ENCODE data around the gene SLC9A9. TPM values are rescaled to one million over a fixed set of nuclear protein-coding genes. Genes with fewer than 3 reads are reported as not detected.

The SLC9A9 gene
- total RNA-seq, 1 experiment from 2014 or later, result 0.84 TPM

DNA sequence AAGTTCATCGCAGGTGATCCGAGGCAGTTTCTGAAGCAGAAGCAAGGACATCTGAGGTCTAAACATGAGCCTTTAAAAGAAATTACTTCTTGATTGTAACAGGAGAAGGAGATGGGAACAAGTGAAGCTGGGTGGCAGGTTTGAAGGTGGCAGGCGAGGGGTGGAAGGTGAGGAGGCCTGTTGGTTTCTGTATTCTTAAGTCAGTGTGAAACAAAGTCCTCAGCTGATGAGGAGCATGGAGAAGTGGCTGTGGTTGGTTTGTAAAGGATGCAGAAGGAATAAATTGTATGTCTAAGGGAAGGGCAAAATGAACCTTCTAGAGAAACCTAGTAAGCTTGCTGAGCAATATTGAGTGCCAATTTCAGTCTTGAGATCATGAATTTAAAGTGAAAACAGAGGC, 429.9 kb downstream of the SLC9A9 start:
- DNase-seq (ENCODE audit: low read depth), result no peak

DNA sequence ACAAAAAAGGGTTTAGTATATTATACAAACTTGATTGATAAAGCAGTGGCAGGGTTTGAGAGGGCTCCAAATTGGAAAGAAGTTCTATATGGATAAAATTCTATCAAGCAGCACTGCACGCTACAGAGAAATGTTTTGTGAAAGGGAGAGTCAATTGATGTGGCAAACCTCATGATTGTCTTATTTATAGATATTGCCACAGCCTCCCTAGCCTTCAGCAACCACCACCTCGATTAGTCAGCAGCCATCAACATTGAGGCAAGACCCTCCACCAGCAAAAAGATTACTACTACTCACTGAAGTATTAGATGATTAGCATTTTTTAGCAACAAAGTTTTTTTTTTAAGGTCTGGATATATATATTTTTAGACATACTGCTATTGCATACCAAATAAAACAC, 432.0 kb downstream of the SLC9A9 start:
- DNase-seq (ENCODE audit: low read depth), result no peak

DNA sequence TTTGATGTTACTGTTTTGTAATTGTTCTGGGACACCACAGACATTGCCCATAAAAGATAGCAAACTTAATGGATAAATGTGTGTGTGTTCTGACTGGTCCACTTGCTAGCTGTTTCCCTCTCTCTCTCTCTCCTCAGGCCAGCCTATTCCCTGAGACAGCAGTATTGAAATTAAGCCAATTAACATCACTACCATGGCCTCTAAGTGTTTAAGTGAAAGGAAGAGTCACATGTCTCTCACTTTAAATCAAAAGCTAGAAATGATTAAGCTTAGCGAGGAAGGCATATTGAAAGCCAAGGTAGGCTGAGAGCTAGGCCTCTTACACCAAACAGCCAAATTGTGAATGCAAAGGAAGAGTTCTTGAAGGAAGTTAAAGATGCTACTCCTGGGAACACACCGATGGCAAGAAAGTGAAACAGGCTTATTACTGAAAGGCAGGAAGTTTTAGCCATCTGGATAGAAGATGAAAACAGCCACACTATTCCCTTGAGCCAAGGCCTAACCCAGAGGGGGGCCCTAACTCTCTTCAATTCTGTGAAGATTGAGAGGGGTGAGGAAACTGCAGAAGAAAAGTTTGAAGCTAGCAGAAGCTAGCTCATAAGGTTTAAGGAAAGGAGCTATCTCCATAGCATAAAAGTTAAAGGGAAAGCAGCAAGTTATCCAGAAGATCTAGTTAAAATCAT, 433.6 kb downstream of the SLC9A9 start:
- DNase-seq (ENCODE audit: low read depth), result no peak

DNA sequence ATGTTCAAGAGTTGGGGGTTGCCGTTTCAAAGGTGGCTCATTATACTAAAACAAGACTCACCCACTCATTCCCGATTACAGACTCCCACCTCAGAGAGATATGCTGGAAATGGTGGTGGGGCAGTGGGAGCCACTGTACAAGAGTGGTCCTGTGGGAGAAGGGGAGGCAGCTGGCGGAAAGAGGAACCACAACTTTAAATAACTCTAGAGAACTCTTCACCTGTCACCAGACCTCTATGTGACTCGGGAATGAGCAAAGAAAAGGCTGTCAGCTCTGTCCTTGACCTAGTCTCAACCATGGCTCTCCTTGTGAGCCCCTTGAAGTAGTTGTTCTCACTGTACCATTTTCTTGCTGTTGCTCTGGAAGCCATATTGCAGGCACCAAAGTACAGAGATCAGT, 434.9 kb downstream of the SLC9A9 start:
- no peak for DNase-seq (ENCODE audit: low read depth)

DNA sequence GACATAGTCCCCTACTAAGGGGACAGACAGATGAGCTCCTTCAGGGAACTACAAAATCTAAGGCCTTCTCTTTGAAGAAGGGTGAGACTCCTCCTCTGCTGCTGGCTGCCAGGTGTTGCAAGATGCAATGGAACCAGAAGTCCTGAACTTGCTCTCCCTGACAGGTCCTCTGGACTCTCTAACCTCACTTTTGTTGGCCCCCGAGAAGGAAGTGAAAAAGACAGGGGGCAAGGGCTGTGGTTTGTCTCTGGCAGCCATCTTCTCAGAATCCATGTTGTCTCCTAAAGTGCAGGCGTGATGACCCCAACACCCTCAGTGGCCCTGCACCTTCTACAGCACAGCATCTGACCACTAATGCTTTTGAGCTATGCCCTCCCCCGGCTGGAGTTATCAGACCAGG, 436.2 kb downstream of the SLC9A9 start:
- DNase-seq (ENCODE audit: low read depth), result no peak

DNA sequence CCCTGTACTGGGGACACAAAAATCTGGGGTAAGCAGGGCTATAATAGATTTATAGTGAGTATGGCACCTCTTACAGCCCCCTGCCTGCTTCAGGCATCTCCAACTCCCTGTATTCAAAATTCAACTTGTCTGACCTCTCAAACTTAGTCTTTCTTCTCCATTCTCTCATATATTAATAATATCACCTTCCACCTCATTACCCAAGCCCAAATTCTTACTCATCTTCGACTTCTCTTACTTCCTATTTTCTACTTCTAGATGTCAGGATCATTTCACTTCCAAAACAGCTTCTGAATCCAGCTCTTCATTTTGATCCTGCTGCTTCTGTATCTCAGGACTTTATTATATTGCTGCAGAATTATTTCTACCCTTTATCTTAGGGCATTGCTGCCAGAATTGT, 438.0 kb downstream of the SLC9A9 start:
- no peak for DNase-seq (ENCODE audit: low read depth)

DNA sequence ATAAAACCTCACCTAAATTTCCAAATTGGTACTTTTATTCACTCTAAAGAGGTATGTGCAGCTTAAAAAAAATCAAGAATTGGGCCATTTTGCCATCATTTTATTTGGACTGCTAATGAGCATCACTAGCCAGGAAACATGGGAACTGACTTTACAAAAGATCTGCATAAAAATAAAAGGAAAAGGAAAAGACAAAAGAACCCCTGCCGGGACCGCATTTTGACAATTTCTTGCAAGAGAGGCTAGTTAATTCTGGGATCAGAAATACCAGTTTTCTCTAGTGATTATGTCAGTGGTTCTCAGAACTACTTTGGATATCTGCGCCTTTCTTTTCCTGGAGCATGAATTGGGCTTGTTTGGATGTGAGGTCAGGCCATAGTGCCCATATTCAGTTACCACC, 439.5 kb downstream of the SLC9A9 start:
- DNase-seq (ENCODE audit: low read depth), result no peak

DNA sequence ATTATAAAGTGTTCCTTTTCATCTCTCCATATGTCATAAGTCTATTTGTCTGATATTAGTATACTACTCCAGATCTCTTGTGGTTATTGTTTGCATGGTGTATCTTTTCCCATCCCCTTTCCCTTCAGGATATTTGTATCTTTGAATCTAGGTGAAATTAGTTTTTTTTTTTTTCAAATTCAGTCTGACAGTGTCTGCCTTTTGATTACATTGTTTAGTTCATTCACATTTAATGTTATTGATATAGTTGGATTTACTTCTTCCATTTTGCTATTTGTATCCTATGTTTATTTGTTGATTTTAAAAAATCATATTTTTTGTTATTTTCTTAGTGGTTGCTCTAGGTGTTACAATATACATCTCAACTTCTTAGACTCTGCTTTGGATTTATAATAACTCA, 445.7 kb downstream of the SLC9A9 start:
- no peak for DNase-seq (ENCODE audit: low read depth)

DNA sequence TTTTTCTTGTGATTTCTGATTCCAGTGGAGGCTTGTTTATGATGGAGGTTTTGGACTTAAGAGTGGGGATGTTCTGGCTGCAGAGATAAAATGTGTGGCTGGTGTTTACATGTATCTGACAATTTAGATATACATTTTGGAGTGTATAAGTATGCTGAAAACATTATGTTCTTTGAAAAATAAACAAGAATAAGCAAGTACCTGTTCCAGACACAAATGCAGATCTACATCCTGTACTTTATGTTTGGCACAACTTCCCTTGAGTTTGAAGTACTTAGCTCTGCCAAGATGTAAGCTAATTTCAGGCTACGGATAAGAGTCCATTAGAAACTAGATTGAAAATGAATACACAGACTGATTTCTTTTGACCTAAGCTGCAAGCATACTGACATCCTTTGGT, 451.5 kb downstream of the SLC9A9 start:
- DNase-seq (ENCODE audit: low read depth), result no peak

DNA sequence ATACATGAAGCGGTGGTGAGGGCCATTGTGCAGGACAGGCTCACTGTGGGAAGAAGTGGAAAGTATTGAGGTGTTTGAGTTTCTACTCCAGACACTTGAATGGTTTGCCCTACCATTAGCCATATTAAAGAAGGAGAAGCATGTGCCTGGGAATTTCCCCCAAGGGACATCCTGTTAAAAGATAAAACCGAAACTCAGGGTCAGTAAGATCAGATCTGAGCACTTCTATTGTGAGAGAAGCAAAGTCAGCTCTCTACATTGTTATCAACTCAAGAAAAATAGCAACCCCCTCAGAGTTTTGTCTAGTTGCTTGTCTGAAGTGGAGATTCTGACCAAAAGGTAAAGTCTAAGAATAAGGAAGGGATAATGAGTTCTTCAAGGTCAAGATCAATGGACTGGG, 458.9 kb downstream of the SLC9A9 start:
- DNase-seq (ENCODE audit: low read depth), result no peak

DNA sequence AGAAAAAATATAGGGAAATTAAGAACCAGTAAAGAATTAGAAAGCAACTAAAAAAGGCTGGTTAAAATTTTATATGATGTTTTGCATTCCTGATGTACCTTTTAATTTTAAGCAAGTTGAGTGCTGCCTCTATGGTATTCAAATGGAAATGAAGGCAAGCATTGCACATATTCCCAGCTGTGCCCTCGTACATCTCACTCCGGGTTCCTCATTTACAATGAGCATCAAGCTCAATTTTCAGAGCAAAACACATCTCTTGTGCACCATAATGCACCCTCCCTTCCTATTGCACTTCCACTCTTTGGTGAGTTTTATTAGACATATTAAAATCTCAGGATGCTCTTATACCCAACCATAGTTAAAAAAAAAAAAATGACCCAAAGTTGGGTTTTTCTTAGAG, 460.8 kb downstream of the SLC9A9 start:
- DNase-seq (ENCODE audit: low read depth), result no peak

DNA sequence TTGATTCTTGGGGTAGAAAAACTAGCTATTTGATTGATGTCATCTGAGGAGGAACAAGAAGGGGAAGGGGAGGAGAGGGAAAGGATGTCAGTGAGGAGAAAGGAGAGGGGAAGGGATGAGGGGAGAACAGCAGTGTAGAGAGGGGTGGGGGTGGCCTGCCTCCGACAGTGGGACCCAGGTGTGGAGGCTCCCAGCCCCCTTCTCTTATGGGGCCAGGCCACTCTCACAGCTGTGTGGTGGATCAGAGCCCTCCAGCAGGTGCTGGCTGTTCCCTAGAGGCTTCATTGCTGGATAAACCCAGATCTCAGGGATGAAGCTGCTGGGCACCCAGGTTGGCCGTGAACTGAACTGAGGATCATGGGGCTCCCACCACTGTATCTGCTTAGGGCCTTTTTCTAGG, 464.2 kb downstream of the SLC9A9 start:
- DNase-seq (ENCODE audit: low read depth), result no peak

DNA sequence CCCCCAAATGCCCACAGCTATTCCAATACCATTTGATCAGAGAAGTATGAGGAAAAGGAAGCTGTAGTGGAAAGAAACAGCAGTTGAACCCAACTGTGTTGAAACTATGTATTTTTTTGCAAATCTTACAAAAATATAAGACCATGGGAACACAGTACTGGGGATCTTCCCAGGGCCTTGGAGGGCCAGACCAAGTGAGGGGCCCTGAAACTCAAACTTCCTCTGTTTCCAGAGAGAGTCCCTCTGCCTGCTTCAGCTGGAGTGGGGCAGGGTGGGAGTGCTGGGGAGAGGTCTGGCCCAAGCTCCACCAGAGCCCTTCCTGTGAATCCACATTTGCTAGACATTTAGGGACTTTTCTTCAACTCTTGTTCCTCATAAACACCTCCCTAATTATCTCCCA, 464.8 kb downstream of the SLC9A9 start:
- no peak for DNase-seq (ENCODE audit: low read depth)

DNA sequence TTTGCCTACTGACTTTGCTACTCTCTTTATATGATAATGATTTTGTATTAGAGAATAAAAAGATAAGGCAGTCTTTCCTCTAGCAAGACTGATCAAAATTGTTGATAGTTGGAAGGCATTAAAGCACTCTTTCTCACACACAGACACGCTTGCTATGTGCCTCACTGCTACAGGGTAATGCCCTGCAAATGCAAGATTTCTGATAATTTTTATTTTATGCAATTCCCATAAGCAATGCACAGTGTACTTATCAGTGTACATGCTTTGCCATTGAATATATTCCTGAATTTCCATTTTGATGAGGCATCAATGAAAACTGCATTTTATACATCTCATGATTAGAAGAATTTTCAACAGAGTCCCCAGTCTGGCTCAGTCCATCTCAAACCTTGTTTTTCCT, 465.5 kb downstream of the SLC9A9 start:
- DNase-seq (ENCODE audit: low read depth), result no peak

DNA sequence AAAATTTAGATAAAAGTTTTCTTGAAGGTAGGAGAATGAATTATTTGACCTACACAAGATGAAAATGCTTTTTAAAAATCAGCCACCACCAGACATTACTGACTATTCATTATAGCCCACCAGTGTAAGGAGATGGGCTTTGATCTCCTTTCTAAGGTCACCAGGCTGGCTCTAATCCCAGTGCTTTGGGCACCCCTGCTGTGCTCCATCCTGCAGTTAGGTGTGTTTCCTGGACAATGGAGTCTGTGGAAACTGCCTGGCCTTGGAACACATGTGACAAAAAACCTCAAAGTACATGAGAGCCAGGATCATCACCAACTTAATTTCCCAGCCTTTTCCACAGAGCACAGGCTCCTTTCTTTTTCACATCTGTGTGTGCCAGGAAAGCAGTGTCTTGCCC, 467.8 kb downstream of the SLC9A9 start:
- DNase-seq (ENCODE audit: low read depth), result no peak

DNA sequence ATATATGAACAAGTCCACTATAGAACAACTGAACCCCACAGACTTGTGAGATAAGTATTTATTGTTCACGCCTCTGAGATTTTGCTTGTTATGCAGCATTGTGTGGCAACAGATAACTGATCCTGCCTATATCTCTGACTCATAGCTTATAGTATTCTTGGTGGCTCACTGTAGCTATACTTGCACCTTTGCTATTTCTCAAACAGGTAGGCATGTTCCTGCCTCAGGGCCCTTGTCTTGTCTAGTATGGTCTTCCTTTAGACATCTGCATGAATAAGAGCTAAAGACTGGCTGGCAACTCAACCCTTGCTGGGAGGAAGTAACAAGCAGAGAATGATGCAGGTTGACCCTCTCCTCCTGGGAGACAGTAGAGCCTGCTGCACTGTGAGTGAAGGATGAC, 472.6 kb downstream of the SLC9A9 start:
- DNase-seq (ENCODE audit: low read depth), result no peak

DNA sequence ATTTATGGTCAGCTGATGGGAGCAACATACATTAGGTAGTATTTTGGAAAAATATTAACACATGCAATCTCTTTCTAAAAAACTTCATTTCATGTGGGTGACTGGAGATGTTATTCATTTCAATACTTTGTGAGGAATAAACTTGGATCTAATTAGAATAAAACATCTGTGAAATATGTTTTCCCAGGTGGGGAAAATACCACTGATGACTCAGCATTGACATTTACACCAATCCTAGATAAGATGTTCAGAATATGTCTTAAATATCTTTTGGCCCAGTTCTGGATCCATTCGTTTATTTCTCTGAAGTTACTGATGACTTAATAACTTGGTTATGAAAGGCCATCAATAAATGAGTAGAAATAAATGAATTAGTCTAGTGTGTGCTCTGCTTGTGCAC, 481.1 kb downstream of the SLC9A9 start:
- no peak for DNase-seq (ENCODE audit: low read depth)

DNA sequence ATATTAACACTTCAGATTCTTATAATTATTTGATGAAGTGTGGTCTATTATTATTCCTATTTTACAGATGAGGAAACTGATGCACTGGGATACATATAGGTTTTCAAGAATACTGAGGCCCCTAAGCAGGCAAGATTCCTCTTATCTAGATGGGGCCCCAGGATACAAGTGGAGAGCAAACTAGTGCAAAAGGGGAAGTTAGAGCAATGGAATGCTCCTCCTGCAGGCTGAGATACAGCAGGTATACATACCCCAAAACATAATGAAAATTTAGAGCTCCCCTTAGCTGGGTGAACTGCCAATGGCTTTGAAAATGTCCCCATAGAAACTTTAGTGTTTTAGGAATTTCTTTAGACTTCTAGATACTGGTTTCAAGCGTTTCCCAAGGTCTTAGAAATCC, 481.6 kb downstream of the SLC9A9 start:
- DNase-seq (ENCODE audit: low read depth), result no peak

DNA sequence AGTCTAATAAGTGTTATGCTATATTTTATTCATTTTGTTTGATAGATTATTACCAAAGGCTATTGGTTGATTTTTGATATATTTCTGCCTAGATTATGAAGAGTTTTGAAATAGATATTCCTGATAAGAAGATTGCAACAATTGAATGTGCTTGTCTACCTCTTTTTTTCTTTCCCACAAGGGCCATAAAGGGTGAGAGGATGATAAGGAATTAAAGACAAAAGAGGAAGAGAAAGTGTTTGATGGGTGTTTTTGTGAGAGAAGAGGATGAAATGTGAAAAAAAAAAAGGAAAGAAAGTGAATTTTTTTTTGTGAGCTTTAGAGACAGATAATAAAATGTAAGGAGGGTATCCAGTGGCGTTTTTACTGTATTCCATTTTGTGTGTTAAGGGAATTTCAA, 484.3 kb downstream of the SLC9A9 start:
- DNase-seq (ENCODE audit: low read depth), result no peak

DNA sequence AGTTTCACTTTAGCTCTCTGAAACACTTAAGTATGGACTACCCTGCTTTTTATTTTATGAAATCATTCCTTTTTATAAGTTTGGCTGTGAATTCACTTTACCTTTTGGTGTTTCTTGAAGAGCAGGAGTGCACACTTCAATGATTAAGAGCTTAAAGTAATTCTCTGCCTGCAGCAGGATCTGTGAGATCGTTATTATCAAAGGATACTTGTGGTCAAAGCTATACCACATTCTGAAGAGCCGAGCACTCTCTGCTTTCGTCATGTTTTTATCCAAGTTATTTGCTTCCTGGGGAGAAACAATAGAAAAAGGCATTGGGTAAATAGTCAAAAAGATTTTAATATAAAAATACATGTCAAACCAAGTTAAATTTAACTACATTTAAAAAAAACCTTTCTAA, 485.0 kb downstream of the SLC9A9 start:
- peak; percentile 59 for DNase-seq (ENCODE audit: low read depth)

DNA sequence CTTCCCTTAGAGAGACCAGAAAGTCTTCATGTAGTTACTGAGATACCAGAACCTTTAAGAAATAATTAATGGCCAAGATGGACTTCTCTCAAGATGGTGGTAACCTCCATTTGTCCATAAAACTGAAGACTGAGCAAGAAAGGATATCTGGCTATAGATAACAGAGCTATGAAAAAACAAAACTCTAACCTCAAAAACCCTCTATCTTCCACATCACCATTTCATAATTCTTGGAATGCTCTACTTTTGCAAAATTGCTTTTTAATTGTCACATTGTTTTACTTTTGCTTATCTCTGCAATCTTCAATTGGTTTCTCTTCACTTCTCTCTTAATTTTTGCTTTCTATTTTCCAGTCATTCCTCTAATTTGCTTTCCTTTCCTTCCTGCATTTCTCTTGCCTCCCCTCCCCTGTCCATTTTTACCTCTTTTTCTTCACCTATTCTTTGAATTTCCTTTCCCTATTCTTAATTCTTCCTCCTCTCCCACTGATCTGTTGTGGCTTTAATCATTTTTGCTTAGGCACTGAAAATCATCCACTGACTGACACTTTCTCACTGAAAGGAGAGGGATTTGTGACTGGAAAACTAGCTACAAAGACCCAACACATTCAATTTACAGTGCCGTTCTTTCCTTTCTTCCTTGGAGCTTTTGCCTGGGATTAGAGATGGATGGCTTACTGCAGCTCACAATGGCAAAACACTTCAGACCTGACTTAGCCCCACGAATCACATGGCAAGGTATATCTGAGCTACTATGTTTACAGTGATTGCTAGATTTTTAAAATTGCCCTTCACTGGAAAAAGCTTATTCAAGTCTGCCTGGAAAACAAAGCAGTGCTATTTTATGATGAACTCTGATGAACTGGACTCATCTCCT, 485.9 kb downstream of the SLC9A9 start:
- DNase-seq (ENCODE audit: low read depth), result no peak

DNA sequence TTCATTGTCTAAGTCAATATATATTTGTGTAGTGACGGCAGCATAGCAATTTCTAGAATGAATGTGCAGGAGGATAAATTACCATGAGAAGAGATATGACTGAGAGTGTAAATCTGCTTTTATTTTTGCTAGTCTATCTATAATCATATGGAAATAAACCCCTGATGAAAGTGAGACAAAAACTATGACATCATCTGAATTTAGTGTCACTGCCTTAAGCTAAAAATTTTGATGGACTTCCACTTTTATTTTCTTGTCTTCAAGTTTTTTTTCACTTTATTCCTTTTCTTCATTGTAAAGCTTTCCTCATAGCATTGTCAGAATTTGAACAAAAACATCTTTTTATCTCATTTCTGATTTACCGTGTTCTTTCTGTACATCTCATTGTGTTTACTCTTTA, 486.7 kb downstream of the SLC9A9 start:
- no peak for DNase-seq (ENCODE audit: low read depth)

DNA sequence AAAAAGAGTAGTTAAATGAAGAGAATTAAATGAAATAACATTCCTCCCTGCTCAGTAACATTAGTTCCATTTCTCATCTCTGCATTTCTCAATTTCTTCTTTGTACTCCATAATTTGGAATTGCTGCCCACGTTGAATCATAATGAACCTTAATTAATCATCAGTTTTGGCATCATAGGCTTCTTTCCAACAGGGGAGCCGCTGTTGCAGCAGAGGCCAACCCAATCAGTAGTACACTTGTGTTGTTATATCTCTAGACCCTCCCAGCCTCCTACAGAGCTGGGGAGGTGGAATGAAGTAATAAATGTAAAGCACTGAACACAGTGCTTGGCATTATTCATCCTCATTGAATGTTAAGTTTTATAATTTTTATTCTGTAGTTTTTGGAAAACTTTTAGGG, 488.0 kb downstream of the SLC9A9 start:
- DNase-seq (ENCODE audit: low read depth), result peak; percentile 14

All from RPMI7951 (cell line).